C1 segment of cervical spinal cord (tissue), 14 donors: ENCODE data around the gene KLHL36.
A peak's percentile ranks its signal among the peaks of the same experiment; 100 is the strongest.
"Not testable (repeated sequence)": the region's sequence is repeated elsewhere in the genome, so short reads cannot be mapped to it uniquely, and the experiment has no call there.

Source experiments
- DNase-seq, 14 donors: peaks; one replicate each; lab custom pipeline; 2025; lab: John Stamatoyannopoulos, UW

Gene KLHL36

GRCh38 chr16:84614968-84615813, 33.1 kb upstream of the KLHL36 start:
- DNase-seq, result no peak

GRCh38 chr16:84616515-84616914, 31.8 kb upstream of the KLHL36 start:
- DNase-seq, result no peak

- DNase-seq, result peak in 1 of 14 donors; percentile 66
Observed at GRCh38 chr16:84617041-84617790, 31.1 kb upstream of the KLHL36 start.

GRCh38 chr16:84617791-84618580, 30.3 kb upstream of the KLHL36 start, which contains the start of gene COTL1:
Gene COTL1 (minus strand): TSS chr16:84618078. CDS start chr16:84617914, 164 bp downstream.
- DNase-seq, result peak; percentile 62 to 95 (median 86)

GRCh38 chr16:84618581-84619460, 29.5 kb upstream of the KLHL36 start:
- DNase-seq, result peak in 5 of 14 donors; percentile 30 to 67 (median 51)

GRCh38 chr16:84620913-84621312, 27.4 kb upstream of the KLHL36 start:
- DNase-seq, result not testable (repeated sequence)

GRCh38 chr16:84625556-84625955, 22.8 kb upstream of the KLHL36 start:
- no peak for DNase-seq

- no peak for DNase-seq
Observed at GRCh38 chr16:84628226-84628731, 20.0 kb upstream of the KLHL36 start.

- no peak for DNase-seq
Observed at GRCh38 chr16:84629580-84629979, 18.7 kb upstream of the KLHL36 start.

GRCh38 chr16:84630009-84630408, 18.3 kb upstream of the KLHL36 start:
- no peak for DNase-seq

GRCh38 chr16:84630446-84631152, 17.7 kb upstream of the KLHL36 start:
- no peak for DNase-seq

GRCh38 chr16:84631153-84631466, 17.2 kb upstream of the KLHL36 start:
- no peak for DNase-seq

GRCh38 chr16:84631886-84632285, 16.4 kb upstream of the KLHL36 start:
- no peak for DNase-seq

- not testable (repeated sequence) for DNase-seq
Observed at GRCh38 chr16:84632862-84633261, 15.4 kb upstream of the KLHL36 start.

- peak in 2 of 14 donors; percentile 9 to 14 for DNase-seq
Observed at GRCh38 chr16:84633622-84634021, 14.7 kb upstream of the KLHL36 start.

GRCh38 chr16:84635702-84636101, 12.6 kb upstream of the KLHL36 start:
- no peak for DNase-seq

GRCh38 chr16:84637709-84638108, 10.6 kb upstream of the KLHL36 start:
- no peak for DNase-seq

GRCh38 chr16:84638231-84638806, 10.0 kb upstream of the KLHL36 start:
- DNase-seq, result no peak

GRCh38 chr16:84640145-84640544, 8.2 kb upstream of the KLHL36 start:
- DNase-seq, result no peak
